ENCODE results near the gene MCF2L. TPM values are rescaled to one million over a fixed set of nuclear protein-coding genes. Genes with fewer than 3 reads are reported as not detected.

The MCF2L gene
- total and polyA plus RNA-seq, 10 of the 15 experiments (the other 5 are each of a cell fraction or from before 2014, with no cell fraction given), result 0.06 to 1.1 (median 0.21) TPM; not detected in 2

GRCh38 chr13:112998521-112999280, 29.7 kb downstream of the MCF2L start:
- Histone ChIP-seq H3K9ac (ENCODE audit: control insufficient read depth, insufficient read depth, low read length) (no peak overlapping the region), H3K27ac (ENCODE audit: control insufficient read depth, insufficient read depth) (no peak overlapping the region), H3K4me1 (ENCODE audit: control insufficient read depth, insufficient read depth, low read length) (no peaks in the 10 kb centered on the region), H3K9me3 (replicated peaks; ENCODE audit: control insufficient read depth, insufficient read depth, low read length) (no peaks in the 10 kb centered on the region), H3K79me2 (ENCODE audit: control insufficient read depth, insufficient read depth, low read length) (no peaks in the 10 kb centered on the region), H3K36me3 (ENCODE audit: control insufficient read depth in 2 of 2, insufficient read depth in 2 of 2, low read length in 1 of 2) (no peaks in the 10 kb centered on the region), H4K20me1 (ENCODE audit: control insufficient read depth, insufficient read depth) (no peaks in the 10 kb centered on the region), H2AFZ (ENCODE audit: control insufficient read depth, low read depth, low read length) (no peak overlapping the region), H3K27me3 (replicated peaks in 1 of 2; ENCODE audit: control insufficient read depth in 2 of 2, insufficient read depth in 2 of 2, low read length in 1 of 2) (no peaks in the 10 kb centered on the region), H3K4me2 (ENCODE audit: control insufficient read depth, insufficient read depth) (no peak overlapping the region), H3K4me3 (no peak overlapping the region)
- in situ Hi-C loops (cut with MboI), result no loop called here
- intact Hi-C loops (cut with micrococcal nuclease; ENCODE audit: unreplicated experiment), result no loop called here
- SMC1A ChIA-PET (ENCODE audit: uncharacterized antibody, unreplicated experiment), result no interaction called here
- RAD21 ChIA-PET (ENCODE audit: unreplicated experiment), result no interaction called here
- TF ChIP-seq WRNIP1 (IDR thresholded peaks at IDR 0.05; ENCODE audit: borderline replicate concordance, low read depth, low read length) (no peak), STAT3 (IDR thresholded peaks at IDR 0.05; ENCODE audit: low read depth, low read length) (no peak)
- FAIRE-seq (no peak), ATAC-seq (no peak), DNase-seq (ENCODE audit: low read depth, low spot score) (no peak)
- POLR2A ChIA-PET, result no interaction called here
- CTCF ChIA-PET, result no interaction called here
- no TSS peak for BruUV-seq (replicated peaks)
- 45% methylated on average over 22 of the region's 23 CpGs for WGBS (ENCODE audit: insufficient coverage, insufficient replicate concordance, low lambda C conversion rate, missing lambda C conversion rate)

GRCh38 chr13:112999414-113000177, 30.6 kb downstream of the MCF2L start:
- CTCF ChIA-PET, result no interaction called here

More at GRCh38 chr13:112999414-113000177, 30.6 kb downstream of the MCF2L start:
- in situ Hi-C loops (cut with MboI) (no loop called here), intact Hi-C loops (cut with micrococcal nuclease; ENCODE audit: unreplicated experiment) (no loop called here)
- 42% methylated on average over 32 of the region's 32 CpGs for WGBS (ENCODE audit: insufficient coverage, insufficient replicate concordance, low lambda C conversion rate, missing lambda C conversion rate)
- Histone ChIP-seq H3K9me3 (replicated peaks; ENCODE audit: control insufficient read depth, insufficient read depth, low read length) (no peaks in the 10 kb centered on the region), H3K4me3 (no peak overlapping the region), H3K27me3 (replicated peaks in 1 of 2; ENCODE audit: control insufficient read depth in 2 of 2, insufficient read depth in 2 of 2, low read length in 1 of 2) (no peaks in the 10 kb centered on the region), H4K20me1 (ENCODE audit: control insufficient read depth, insufficient read depth) (no peaks in the 10 kb centered on the region), H3K79me2 (ENCODE audit: control insufficient read depth, insufficient read depth, low read length) (no peaks in the 10 kb centered on the region), H3K4me1 (ENCODE audit: control insufficient read depth, insufficient read depth, low read length) (no peaks in the 10 kb centered on the region), H3K36me3 (ENCODE audit: control insufficient read depth in 2 of 2, insufficient read depth in 2 of 2, low read length in 1 of 2) (no peaks in the 10 kb centered on the region), H2AFZ (ENCODE audit: control insufficient read depth, low read depth, low read length) (no peak overlapping the region), H3K4me2 (ENCODE audit: control insufficient read depth, insufficient read depth) (no peak overlapping the region), H3K9ac (ENCODE audit: control insufficient read depth, insufficient read depth, low read length) (no peak overlapping the region), H3K27ac (ENCODE audit: control insufficient read depth, insufficient read depth) (no peak overlapping the region)
- no peak for DNase-seq (ENCODE audit: low read depth, low spot score)
- ChIA-PET SMC1A (ENCODE audit: uncharacterized antibody, unreplicated experiment) (no interaction called here), RAD21 (ENCODE audit: unreplicated experiment) (no interaction called here), POLR2A (no interaction called here)
- TF ChIP-seq E4F1 (IDR thresholded peaks at IDR 0.05; ENCODE audit: borderline replicate concordance, partially characterized antibody), result no peak
- no peak for TF ChIP-seq BCL11A (IDR thresholded peaks at IDR 0.05; ENCODE audit: low read depth, low read length)
- no peak for TF ChIP-seq SPI1 (IDR thresholded peaks at IDR 0.05; ENCODE audit: borderline replicate concordance, insufficient read depth, low read depth, low read length)
- TF ChIP-seq SMARCA5 (IDR thresholded peaks at IDR 0.05), result no peak
- TF ChIP-seq TCF12 (IDR thresholded peaks at IDR 0.05; ENCODE audit: low read depth, low read length), result no peak
- no peak for FAIRE-seq
- no TSS peak for BruUV-seq (replicated peaks)
- no peak for ATAC-seq
